Neural crest cell (in vitro differentiated cells): ENCODE measurements around the gene RASA3. TPM values are rescaled to one million over a fixed set of nuclear protein-coding genes. Genes with fewer than 3 reads are reported as not detected.

ENCODE experiments used
- DNase-seq: peaks from one replicate; pipeline ENCODE4 v3.0.0; 2021; ENCODE audit warnings: low read depth, mixed read lengths, low spot score
- H3K27ac Mint-ChIP-seq: one replicate; pipeline ENCODE4 v1.8.0; 2021; ENCODE audit warnings: mild to moderate bottlenecking, mixed read lengths; ENCODE audit not compliant: unreplicated experiment
- H3K27me3 Mint-ChIP-seq: 2 replicates; pipeline ENCODE4 v1.8.0; 2021; ENCODE audit warnings: low read depth, mild to moderate bottlenecking, mixed read lengths
- H3K36me3 Mint-ChIP-seq: 2 replicates; pipeline ENCODE4 v1.8.0; 2021; ENCODE audit warnings: low read depth, mild to moderate bottlenecking, mixed read lengths
- H3K4me1 Mint-ChIP-seq: 2 replicates; pipeline ENCODE4 v1.8.0; 2021; ENCODE audit warnings: mixed read lengths
- H3K4me3 Mint-ChIP-seq: one replicate; pipeline ENCODE4 v1.8.0; 2021; ENCODE audit warnings: mild to moderate bottlenecking, mixed read lengths
- H3K9me3 Mint-ChIP-seq: 2 replicates; pipeline ENCODE4 v1.8.0; 2021; ENCODE audit warnings: mixed read lengths
- total RNA-seq: library from RNA; stranded (reverse); gene quantifications from 2 replicates; pipeline ENCODE4 v1.2.1, GENCODE V29; 2021
- TF ChIP-seq, protein P1 (sequence below): fragments of 200-600 bp; sonication (generic); conservative IDR thresholded peaks from 2 replicates; pipeline ENCODE4 v1.5.0; 2021; ENCODE audit warnings: antibody characterized with exemption, mild to moderate bottlenecking

RASA3 gene
- total RNA-seq, 1 donor from 2014 or later = 29.5 TPM

DNA sequence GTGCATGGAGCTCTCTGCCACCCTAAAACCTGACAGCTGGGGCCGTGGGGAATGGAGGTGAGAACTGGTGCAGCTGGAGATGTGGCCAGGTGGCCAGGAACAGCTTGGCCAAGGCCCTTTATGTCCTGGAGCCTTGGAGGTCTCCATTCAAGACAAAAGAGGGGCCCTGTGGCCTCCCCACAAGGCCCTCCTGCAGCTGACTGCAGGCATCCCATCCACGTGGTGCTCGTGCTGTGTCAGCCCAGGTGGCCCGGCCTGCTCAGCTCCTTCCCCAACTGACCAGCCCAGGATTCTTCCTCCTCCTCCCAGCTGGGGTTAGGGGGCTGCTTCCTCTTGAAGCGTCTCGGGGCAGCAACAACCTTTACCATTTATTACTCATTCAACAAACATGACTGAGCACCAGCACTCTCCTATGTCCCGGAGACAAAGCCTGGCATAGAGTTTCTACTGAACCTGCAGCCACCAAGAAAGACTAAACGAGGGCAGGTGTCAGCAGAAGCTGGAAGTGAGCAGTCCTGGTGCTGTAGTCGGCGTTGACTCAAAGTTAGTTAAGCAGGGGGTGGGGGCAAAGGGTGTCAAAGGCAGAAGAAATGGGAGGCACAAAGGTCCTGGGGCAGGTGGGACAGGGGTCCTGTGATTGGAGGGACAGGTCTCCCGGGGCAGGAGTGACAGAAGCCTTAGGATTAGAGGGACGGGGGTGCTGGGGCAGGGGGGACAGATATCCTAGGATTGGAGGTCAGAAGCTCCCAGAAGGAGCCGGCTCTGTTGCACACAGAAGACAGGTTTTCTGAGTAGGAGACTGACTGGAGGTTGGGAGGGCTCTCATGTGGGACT, 135.3 kb downstream of the RASA3 start:
- no peak overlapping the region for H3K27ac Mint-ChIP-seq
- no peak for DNase-seq
- H3K36me3 Mint-ChIP-seq = peaks cover 9% of the 10 kb centered on the region
- no peaks in the 10 kb centered on the region for H3K27me3 Mint-ChIP-seq
- no peaks in the 10 kb centered on the region for H3K4me1 Mint-ChIP-seq
- TF ChIP-seq, protein P1, sequence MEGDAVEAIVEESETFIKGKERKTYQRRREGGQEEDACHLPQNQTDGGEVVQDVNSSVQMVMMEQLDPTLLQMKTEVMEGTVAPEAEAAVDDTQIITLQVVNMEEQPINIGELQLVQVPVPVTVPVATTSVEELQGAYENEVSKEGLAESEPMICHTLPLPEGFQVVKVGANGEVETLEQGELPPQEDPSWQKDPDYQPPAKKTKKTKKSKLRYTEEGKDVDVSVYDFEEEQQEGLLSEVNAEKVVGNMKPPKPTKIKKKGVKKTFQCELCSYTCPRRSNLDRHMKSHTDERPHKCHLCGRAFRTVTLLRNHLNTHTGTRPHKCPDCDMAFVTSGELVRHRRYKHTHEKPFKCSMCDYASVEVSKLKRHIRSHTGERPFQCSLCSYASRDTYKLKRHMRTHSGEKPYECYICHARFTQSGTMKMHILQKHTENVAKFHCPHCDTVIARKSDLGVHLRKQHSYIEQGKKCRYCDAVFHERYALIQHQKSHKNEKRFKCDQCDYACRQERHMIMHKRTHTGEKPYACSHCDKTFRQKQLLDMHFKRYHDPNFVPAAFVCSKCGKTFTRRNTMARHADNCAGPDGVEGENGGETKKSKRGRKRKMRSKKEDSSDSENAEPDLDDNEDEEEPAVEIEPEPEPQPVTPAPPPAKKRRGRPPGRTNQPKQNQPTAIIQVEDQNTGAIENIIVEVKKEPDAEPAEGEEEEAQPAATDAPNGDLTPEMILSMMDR = no peak
- no peak overlapping the region for H3K4me3 Mint-ChIP-seq
- no peaks in the 10 kb centered on the region for H3K9me3 Mint-ChIP-seq

DNA sequence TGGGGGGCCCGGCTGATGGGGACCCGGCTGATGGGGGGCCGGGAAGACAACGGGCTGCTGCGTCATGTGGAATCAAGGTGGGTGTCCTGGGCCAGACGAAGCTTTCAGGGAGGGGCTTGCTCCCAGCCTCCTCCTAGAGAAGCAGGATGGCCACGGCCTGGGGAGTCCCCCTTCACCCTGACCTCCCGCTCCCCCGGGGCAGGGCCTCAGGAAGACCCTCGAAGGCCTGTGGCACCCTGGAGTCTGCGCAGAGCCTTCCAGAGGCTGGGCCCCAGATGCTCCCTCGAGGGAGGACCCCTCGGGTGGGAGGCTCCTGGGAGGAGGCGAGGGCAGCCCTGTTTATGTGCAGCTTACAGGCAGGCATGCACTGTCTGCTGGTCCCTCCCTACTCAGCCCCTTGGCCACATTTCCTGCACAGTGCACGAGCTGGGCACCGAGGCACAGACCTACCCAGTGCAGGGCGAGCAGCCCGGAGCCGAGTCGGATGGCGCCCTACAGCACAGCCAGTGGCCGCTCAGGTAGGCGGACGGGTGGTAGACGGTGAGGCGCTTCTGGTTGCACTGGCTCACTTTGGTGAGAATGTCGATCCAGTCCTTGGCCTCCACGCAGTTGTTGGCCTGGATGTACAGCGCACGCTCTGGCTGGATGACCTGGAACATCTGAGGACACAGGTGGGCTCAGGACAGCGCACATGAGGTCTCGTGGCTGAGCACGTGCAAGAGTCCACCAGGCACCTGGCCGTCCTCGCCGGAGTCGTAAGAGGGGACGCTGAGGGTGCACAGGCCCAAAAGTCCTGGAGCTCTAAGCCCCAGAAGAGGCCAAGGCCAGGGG, 136.1 kb downstream of the RASA3 start:
- H3K36me3 Mint-ChIP-seq = peaks cover 14% of the 10 kb centered on the region
- H3K4me3 Mint-ChIP-seq = no peak overlapping the region
- H3K4me1 Mint-ChIP-seq = no peaks in the 10 kb centered on the region
- no peaks in the 10 kb centered on the region for H3K27me3 Mint-ChIP-seq
- no peak overlapping the region for H3K27ac Mint-ChIP-seq
- TF ChIP-seq, protein P1 = no peak
- DNase-seq = no peak
- peaks cover 2% of the 10 kb centered on the region for H3K9me3 Mint-ChIP-seq

DNA sequence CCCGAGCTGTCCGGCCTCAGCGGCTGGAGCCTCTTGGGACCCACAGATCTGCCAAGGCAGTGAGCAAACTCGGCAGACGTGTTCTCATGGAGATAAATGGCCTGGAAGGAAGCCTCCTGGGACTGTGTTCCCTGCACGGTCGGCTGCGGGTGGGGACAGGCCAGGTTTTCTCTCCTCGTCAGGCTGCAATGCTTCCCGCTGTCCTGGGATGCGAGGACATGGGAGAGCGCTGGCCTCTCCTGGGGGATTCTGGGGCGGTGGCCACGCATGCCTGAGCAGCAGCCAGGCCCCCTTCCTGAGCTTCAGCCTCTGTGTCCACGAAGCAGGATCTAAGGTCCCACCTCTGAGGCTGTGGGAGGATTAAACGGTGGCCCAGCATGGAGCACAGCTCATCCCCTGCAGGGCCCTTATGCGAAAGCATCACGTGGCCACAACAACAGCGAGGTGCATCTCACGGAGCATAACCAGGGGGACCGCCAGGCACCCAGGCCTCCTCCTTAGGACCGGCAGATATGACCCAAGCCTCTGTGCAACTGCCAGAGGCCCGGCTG, 137.3 kb downstream of the RASA3 start:
- Mint-ChIP-seq H3K4me1 (no peaks in the 10 kb centered on the region), H3K27ac (no peak overlapping the region), H3K4me3 (no peak overlapping the region), H3K9me3 (peaks cover 2% of the 10 kb centered on the region), H3K36me3 (peaks cover 19% of the 10 kb centered on the region), H3K27me3 (no peaks in the 10 kb centered on the region)
- TF ChIP-seq, protein P1 = no peak
- DNase-seq = no peak

- TF ChIP-seq, protein P1 = no peak
- Mint-ChIP-seq H3K4me3 (no peak overlapping the region), H3K4me1 (no peaks in the 10 kb centered on the region), H3K36me3 (peaks cover 32% of the 10 kb centered on the region), H3K27me3 (no peaks in the 10 kb centered on the region), H3K9me3 (peaks cover 2% of the 10 kb centered on the region), H3K27ac (no peak overlapping the region)
- DNase-seq = no peak
Observed at GRCh38 chr13:113992276-113993005, 140.0 kb downstream of the RASA3 start.

- Mint-ChIP-seq H3K4me3 (no peak overlapping the region), H3K36me3 (peaks cover 32% of the 10 kb centered on the region), H3K27me3 (no peaks in the 10 kb centered on the region), H3K27ac (no peak overlapping the region), H3K4me1 (no peaks in the 10 kb centered on the region), H3K9me3 (peaks cover 2% of the 10 kb centered on the region)
- TF ChIP-seq, protein P1 = no peak
- no peak for DNase-seq
Observed at GRCh38 chr13:113991676-113992179, 140.7 kb downstream of the RASA3 start.
